Measurements from ENCODE around the gene UBTD1. TPM values are rescaled to one million over a fixed set of nuclear protein-coding genes. Genes with fewer than 3 reads are reported as not detected.

UBTD1 gene
- total and polyA plus RNA-seq, 4 donors, result 26.3 to 70.4 (median 42.9) TPM

- H3K36me3 ChIP-seq (ENCODE audit: control insufficient read depth in 4 of 4, insufficient read depth in 4 of 4, low read length in 4 of 4), result no peaks in the 10 kb centered on the region
- WGBS, 2 donors, result 34 to 59% methylated on average over 1 of the region's 1 CpG
- no peak for TF ChIP-seq CTCF (IDR thresholded peaks at IDR 0.05; ENCODE audit: control extremely low read depth, extremely low read depth)
- no peak overlapping the region for H3K9ac ChIP-seq (ENCODE audit: insufficient read depth in 1 of 2, low read length in 2 of 2)
- no peak overlapping the region for H3K4me3 ChIP-seq
- no peaks in the 10 kb centered on the region for H3K9me3 ChIP-seq (ENCODE audit: control insufficient read depth in 4 of 4, insufficient read depth in 3 of 4, low read length in 3 of 4)
- no peak for ATAC-seq (ENCODE audit: insufficient read depth, low FRiP score)
- H3K27me3 ChIP-seq (ENCODE audit: control insufficient read depth in 3 of 3, insufficient read depth in 3 of 3, low read length in 2 of 3), result no peaks in the 10 kb centered on the region
- H3K27ac ChIP-seq (ENCODE audit: low read depth in 1 of 2, low read length in 1 of 2), result no peak overlapping the region
- peaks cover 0 to 7% (median 0%) of the 10 kb centered on the region in 5 donors for H3K4me1 ChIP-seq (ENCODE audit: control insufficient read depth in 5 of 5, insufficient read depth in 5 of 5, low read length in 5 of 5)
- DNase-seq, result no peak
Measured at GRCh38 chr10:97508342-97508741, 9.6 kb downstream of the UBTD1 start.

- ATAC-seq (ENCODE audit: insufficient read depth, low FRiP score) (no peak), DNase-seq (no peak)
- peaks cover 0 to 7% (median 0%) of the 10 kb centered on the region in 5 donors for H3K4me1 ChIP-seq (ENCODE audit: control insufficient read depth in 5 of 5, insufficient read depth in 5 of 5, low read length in 5 of 5)
- no peak for TF ChIP-seq CTCF (IDR thresholded peaks at IDR 0.05; ENCODE audit: control extremely low read depth, extremely low read depth)
- H3K9ac ChIP-seq (ENCODE audit: insufficient read depth in 1 of 2, low read length in 2 of 2), result no peak overlapping the region
- no peaks in the 10 kb centered on the region for H3K36me3 ChIP-seq (ENCODE audit: control insufficient read depth in 4 of 4, insufficient read depth in 4 of 4, low read length in 4 of 4)
- 89 to 93% methylated on average over 8 of the region's 8 CpGs for WGBS, 2 donors
- H3K9me3 ChIP-seq (ENCODE audit: control insufficient read depth in 4 of 4, insufficient read depth in 3 of 4, low read length in 3 of 4), result no peaks in the 10 kb centered on the region
- no peak overlapping the region for H3K4me3 ChIP-seq
- H3K27me3 ChIP-seq (ENCODE audit: control insufficient read depth in 3 of 3, insufficient read depth in 3 of 3, low read length in 2 of 3), result no peaks in the 10 kb centered on the region
- H3K27ac ChIP-seq (ENCODE audit: low read depth in 1 of 2, low read length in 1 of 2), result no peak overlapping the region
Measured at GRCh38 chr10:97509120-97509680, 10.5 kb downstream of the UBTD1 start.

GRCh38 chr10:97510686-97511085, 12.0 kb downstream of the UBTD1 start:
- 79 to 84% methylated on average over 4 of the region's 4 CpGs for WGBS, 2 donors

More at GRCh38 chr10:97510686-97511085, 12.0 kb downstream of the UBTD1 start:
- ATAC-seq (ENCODE audit: insufficient read depth, low FRiP score), result no peak
- Histone ChIP-seq H3K27ac (ENCODE audit: low read depth in 1 of 2, low read length in 1 of 2) (no peak overlapping the region), H3K4me1 (ENCODE audit: control insufficient read depth in 5 of 5, insufficient read depth in 5 of 5, low read length in 5 of 5) (peaks cover 0 to 7% (median 0%) of the 10 kb centered on the region in 5 donors), H3K4me3 (no peak overlapping the region), H3K27me3 (ENCODE audit: control insufficient read depth in 3 of 3, insufficient read depth in 3 of 3, low read length in 2 of 3) (no peaks in the 10 kb centered on the region), H3K36me3 (ENCODE audit: control insufficient read depth in 4 of 4, insufficient read depth in 4 of 4, low read length in 4 of 4) (no peaks in the 10 kb centered on the region), H3K9me3 (ENCODE audit: control insufficient read depth in 4 of 4, insufficient read depth in 3 of 4, low read length in 3 of 4) (no peaks in the 10 kb centered on the region), H3K9ac (ENCODE audit: insufficient read depth in 1 of 2, low read length in 2 of 2) (no peak overlapping the region)
- no peak for DNase-seq
- no peak for TF ChIP-seq CTCF (IDR thresholded peaks at IDR 0.05; ENCODE audit: control extremely low read depth, extremely low read depth)

Measured in lung (tissue), 12 donors.